Measurements from ENCODE around the gene SLC9A3.

Gene SLC9A3

GRCh38 chr5:527646-528628 lies 3.7 kb upstream of the SLC9A3 start:
- TF ChIP-seq CTCF (IDR thresholded peaks at IDR 0.05; ENCODE audit: low read depth, low read length): no peak
- no peak overlapping the region for H3K4me3 ChIP-seq (ENCODE audit: low read depth, low read length)

DNA sequence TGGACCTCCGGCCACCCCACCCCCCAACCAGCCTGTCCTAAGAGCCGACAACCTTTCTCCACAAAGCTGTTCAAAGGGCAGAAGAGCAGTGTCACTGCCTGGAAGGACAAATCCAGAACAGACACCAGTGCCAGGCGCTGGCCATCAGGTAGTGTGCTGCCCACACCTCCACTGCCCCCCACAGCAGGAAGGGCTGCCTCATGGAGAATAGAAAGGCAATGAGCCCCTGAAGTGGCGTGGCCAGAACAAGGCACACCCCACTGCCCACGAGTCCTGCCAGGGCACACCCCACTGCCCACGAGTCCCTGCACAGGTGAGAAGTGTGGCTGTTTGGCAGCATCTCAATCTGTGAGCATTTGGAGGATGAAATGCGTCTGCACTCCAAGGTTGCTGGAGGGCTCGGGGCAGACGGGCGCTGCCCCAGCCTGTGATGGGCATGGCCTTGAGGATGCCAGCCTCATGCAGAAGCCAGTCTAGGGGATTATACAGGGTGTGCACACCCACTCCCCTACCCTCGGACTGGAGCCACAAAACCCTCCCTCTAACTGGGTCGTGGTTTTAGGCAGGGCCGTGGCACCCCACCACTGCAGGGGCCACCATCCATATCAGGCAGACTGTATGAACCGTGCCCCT lies 2.3 kb upstream of the SLC9A3 start:
- no peak overlapping the region for H3K4me3 ChIP-seq (ENCODE audit: low read depth, low read length)
- no peak for TF ChIP-seq CTCF (IDR thresholded peaks at IDR 0.05; ENCODE audit: low read depth, low read length)

- TF ChIP-seq CTCF (IDR thresholded peaks at IDR 0.05; ENCODE audit: low read depth, low read length): no peak
- H3K4me3 ChIP-seq (ENCODE audit: low read depth, low read length): no peak overlapping the region
Measured at GRCh38 chr5:525916-526315, 1.7 kb upstream of the SLC9A3 start.

GRCh38 chr5:524973-525761 lies 918 bp upstream of the SLC9A3 start:
- no peak for TF ChIP-seq CTCF (IDR thresholded peaks at IDR 0.05; ENCODE audit: low read depth, low read length)
- no peak overlapping the region for H3K4me3 ChIP-seq (ENCODE audit: low read depth, low read length)

DNA sequence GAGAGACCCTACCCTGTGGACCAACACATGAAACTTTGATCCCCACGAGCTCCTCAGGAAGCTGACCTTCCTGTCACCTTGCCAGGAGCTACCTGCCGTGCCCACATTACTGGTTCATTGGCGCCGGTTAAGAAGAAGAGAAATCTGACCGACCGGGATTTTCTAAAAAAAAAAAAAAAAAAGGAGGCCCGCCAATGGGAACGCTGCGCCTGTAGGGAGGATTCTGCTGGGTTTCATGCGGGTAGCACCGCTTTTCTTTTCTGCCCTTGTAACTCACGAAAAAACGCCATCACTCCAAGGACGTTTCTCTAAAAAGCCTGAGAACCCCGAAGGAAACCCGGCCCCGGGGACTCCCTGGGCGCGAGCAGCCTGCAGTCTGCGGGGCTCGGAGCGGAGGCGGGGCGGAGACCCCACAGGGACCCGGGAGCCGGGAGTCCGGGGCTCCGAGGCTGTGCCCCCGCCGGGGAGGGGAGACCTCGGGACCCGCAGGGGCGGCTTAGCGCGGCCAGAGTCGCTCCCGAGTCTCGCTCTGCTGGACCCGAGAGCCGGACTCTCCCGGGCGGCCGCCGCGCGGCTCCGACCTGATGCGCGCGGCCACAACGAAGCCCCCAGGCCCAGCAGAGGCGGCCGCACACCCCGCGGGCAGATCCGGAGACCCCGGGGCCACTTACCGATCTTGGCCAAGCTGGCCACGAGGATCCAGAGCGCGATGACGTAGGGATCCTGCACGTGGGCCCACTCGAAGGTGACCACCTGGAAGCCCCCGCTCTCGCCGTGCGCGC lies 617 bp downstream of the SLC9A3 start:
- no peak overlapping the region for H3K4me3 ChIP-seq (ENCODE audit: low read depth, low read length)
- TF ChIP-seq CTCF (IDR thresholded peaks at IDR 0.05; ENCODE audit: low read depth, low read length): no peak

- TF ChIP-seq CTCF (IDR thresholded peaks at IDR 0.05; ENCODE audit: low read depth, low read length): no peak
- H3K4me3 ChIP-seq (ENCODE audit: low read depth, low read length): no peak overlapping the region
Measured at GRCh38 chr5:522899-523440, 1.3 kb downstream of the SLC9A3 start.

Measured in WI38 (cell line).